Natural killer cell (primary cell): ENCODE measurements around the gene TP53INP2. TPM values are rescaled to one million over a fixed set of nuclear protein-coding genes. Genes with fewer than 3 reads are reported as not detected.

Source experiments
- ATAC-seq, 3 donors: fragments of 150-1000 bp in 2 of 3; fragments of 200-7000 bp in 1 of 3; cut with Tn5 transposase; 1 replicate in 1 of 3; 2 replicates in 2 of 3; pipeline ENCODE4 v1.10.0; 2021; ENCODE audit warnings: mild to moderate bottlenecking in 2 of 3, moderate library complexity in 2 of 3
- DNase-seq, 2 donors: peaks; one replicate each; pipeline versions ENCODE4 v3.0.0 to v3.0.0-alpha.2; 2013 to 2021; ENCODE audit warnings: mixed read lengths in 1 of 2
- H3K27ac ChIP-seq: one replicate; pipeline ENCODE4 v1.5.1; 2013; ENCODE audit warnings: mild to moderate bottlenecking, low read length
- H3K27me3 ChIP-seq: one replicate; pipeline ENCODE4 v1.6.1; 2013; ENCODE audit warnings: low read length; ENCODE audit not compliant: control insufficient read depth, insufficient read depth
- H3K36me3 ChIP-seq: one replicate; pipeline ENCODE4 v1.6.1; 2013; ENCODE audit warnings: low read length; ENCODE audit not compliant: control insufficient read depth, insufficient read depth
- H3K4me1 ChIP-seq: one replicate; pipeline ENCODE4 v1.6.1; 2013; ENCODE audit warnings: low read length; ENCODE audit not compliant: control insufficient read depth, insufficient read depth
- H3K4me3 ChIP-seq: one replicate; pipeline ENCODE4 v1.5.1; 2013; ENCODE audit warnings: low read length
- H3K9me3 ChIP-seq: one replicate; pipeline ENCODE4 v1.6.1; 2013; ENCODE audit warnings: low read length; ENCODE audit not compliant: control insufficient read depth, insufficient read depth
- H3K27ac Mint-ChIP-seq, 2 donors: one replicate each; pipeline ENCODE4 v1.8.0; 2022; ENCODE audit warnings: mild to moderate bottlenecking in 2 of 2, mixed read lengths in 2 of 2, moderate library complexity in 1 of 2
- H3K27me3 Mint-ChIP-seq, 2 donors: one replicate each; pipeline ENCODE4 v1.8.0; 2022; ENCODE audit warnings: low read depth in 2 of 2, mixed read lengths in 2 of 2
- H3K36me3 Mint-ChIP-seq: one replicate; pipeline ENCODE4 v1.8.0; 2022; ENCODE audit warnings: mixed read lengths
- H3K4me1 Mint-ChIP-seq, 2 donors: one replicate each; pipeline ENCODE4 v1.8.0; 2022; ENCODE audit warnings: mixed read lengths in 2 of 2
- H3K4me3 Mint-ChIP-seq: one replicate; pipeline ENCODE4 v1.8.0; 2022; ENCODE audit warnings: mild to moderate bottlenecking, moderate library complexity, mixed read lengths
- H3K9me3 Mint-ChIP-seq, 2 donors: one replicate each; pipeline ENCODE4 v1.8.0; 2022; ENCODE audit warnings: mixed read lengths in 2 of 2
- WGBS: methylation state at CpG from one replicate; pipeline ENCODE4 v1.1.7; 2013; ENCODE audit warnings: missing lambda C conversion rate; ENCODE audit not compliant: insufficient coverage; 5-methylcytosine and 5-hydroxymethylcytosine counted together
- intact Hi-C: fragments of 100-400 bp; cut with micrococcal nuclease; formaldehyde crosslinking; loops from one replicate; pipeline ENCODE4 v1.14.2; 2022
- total RNA-seq, 4 donors: library from RNA; stranded (reverse); fragments of 120-200 nt in 1 of 4; gene quantifications; one replicate each; pipeline versions ENCODE4 v1.2.3 to v1.2.4, GENCODE V29; 2013 to 2022
- TF ChIP-seq, protein P1 (sequence below): fragments of 200-600 bp; IDR thresholded peaks from one replicate; pipeline ENCODE4 v1.8.0; 2022; ENCODE audit warnings: antibody characterized with exemption

TP53INP2 gene
- total RNA-seq, 3 donors from 2014 or later (not counting 1 experiment from before 2014, with no cell fraction given), result 30.7 to 56.3 (median 35.9) TPM

DNA sequence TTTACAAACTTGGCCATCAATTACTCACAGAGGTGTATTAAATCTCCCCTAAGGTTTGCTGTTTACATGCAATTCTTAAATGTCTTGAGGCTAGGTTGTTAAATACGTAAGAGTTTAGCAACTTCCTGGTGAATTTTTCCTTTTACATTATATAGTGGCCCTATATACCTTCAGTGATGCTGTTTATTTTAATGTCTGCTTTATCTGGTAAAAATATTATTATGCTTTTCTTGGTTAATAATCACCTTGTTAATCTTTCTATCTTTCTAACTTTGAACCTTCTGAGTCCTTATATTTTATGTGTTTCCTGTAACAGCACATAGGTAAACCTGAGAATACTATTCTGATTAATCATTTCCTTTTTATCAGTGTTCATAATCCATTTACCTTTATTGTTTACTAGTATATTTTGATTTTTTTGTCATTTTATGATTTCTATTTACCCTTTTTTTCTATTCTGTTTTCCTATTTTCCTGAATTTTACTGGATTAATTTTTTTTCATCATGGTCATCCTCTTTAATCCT is 57.9 kb downstream of the TP53INP2 start:
- H3K36me3 Mint-ChIP-seq, result peaks cover 31% of the 10 kb centered on the region
- Histone ChIP-seq H3K4me3 (no peak overlapping the region), H3K4me1 (no peaks in the 10 kb centered on the region), H3K27ac (no peak overlapping the region), H3K36me3 (peaks cover 73% of the 10 kb centered on the region), H3K9me3 (no peaks in the 10 kb centered on the region), H3K27me3 (no peaks in the 10 kb centered on the region)
- H3K9me3 Mint-ChIP-seq, result no peaks in the 10 kb centered on the region
- DNase-seq (no peak), ATAC-seq (no peak)
- H3K27me3 Mint-ChIP-seq, result no peaks in the 10 kb centered on the region
- no peak overlapping the region for H3K27ac Mint-ChIP-seq
- WGBS, result no CpG with 5 or more reads among the region's 1 CpG
- H3K4me3 Mint-ChIP-seq, result no peak overlapping the region
- H3K4me1 Mint-ChIP-seq, result peaks cover 5 to 6% of the 10 kb centered on the region in 2 donors
- TF ChIP-seq, protein P1, sequence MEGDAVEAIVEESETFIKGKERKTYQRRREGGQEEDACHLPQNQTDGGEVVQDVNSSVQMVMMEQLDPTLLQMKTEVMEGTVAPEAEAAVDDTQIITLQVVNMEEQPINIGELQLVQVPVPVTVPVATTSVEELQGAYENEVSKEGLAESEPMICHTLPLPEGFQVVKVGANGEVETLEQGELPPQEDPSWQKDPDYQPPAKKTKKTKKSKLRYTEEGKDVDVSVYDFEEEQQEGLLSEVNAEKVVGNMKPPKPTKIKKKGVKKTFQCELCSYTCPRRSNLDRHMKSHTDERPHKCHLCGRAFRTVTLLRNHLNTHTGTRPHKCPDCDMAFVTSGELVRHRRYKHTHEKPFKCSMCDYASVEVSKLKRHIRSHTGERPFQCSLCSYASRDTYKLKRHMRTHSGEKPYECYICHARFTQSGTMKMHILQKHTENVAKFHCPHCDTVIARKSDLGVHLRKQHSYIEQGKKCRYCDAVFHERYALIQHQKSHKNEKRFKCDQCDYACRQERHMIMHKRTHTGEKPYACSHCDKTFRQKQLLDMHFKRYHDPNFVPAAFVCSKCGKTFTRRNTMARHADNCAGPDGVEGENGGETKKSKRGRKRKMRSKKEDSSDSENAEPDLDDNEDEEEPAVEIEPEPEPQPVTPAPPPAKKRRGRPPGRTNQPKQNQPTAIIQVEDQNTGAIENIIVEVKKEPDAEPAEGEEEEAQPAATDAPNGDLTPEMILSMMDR, result no peak
- intact Hi-C loops, result no loop called here

Other genes starting within 250 kb of the TP53INP2 start
- gene DYNLRB1, start 187.9 kb upstream of the TP53INP2 start, total RNA-seq, result 10 to 100 TPM; 58.7 to 65.5 (median 61.4) TPM
- 10 to 100 TPM; 12.7 to 20.4 (median 19.8) TPM for gene MAP1LC3A, start 145.6 kb upstream of the TP53INP2 start, total RNA-seq
- gene PIGU, start 27.3 kb upstream of the TP53INP2 start, total RNA-seq, result 10 to 100 TPM in 1 of 3 donors, 1 to 10 TPM in 2; 7.0 to 11.1 (median 8.2) TPM
- 10 to 100 TPM; 34.7 to 41.6 (median 37.0) TPM for gene NCOA6, start 121.3 kb downstream of the TP53INP2 start, total RNA-seq
- gene GGT7, start 168.5 kb downstream of the TP53INP2 start, total RNA-seq, result 10 to 100 TPM in 2 of 3 donors, 1 to 10 TPM in 1; 7.4 to 12.8 (median 12.1) TPM
- gene ACSS2, start 172.3 kb downstream of the TP53INP2 start, total RNA-seq, result 10 to 100 TPM in 1 of 3 donors, 1 to 10 TPM in 2; 2.4 to 11.4 (median 7.5) TPM